GM10266 (cell line): ENCODE measurements around the gene ATOH1.

Source experiments
- DNase-seq: peaks from one replicate; pipeline ENCODE4 v3.0.0; 2012; ENCODE audit errors: extremely low spot score
- CTCF ChIP-seq: IDR thresholded peaks from 2 replicates; pipeline ENCODE4 v1.5.1; 2012; ENCODE audit warnings: mild to moderate bottlenecking, low read depth; ENCODE audit not compliant: control insufficient read depth, insufficient read depth; ENCODE audit errors: missing control alignments

The ATOH1 gene

GRCh38 chr4:93839704-93840103 lies 11.2 kb downstream of the ATOH1 start:
- TF ChIP-seq CTCF: no peak
- DNase-seq: no peak

- TF ChIP-seq CTCF: no peak
- no peak for DNase-seq
These were observed 13.3 kb downstream of the ATOH1 start for GRCh38 chr4:93841803-93842345.

GRCh38 chr4:93842601-93843252 lies 14.2 kb downstream of the ATOH1 start:
- DNase-seq: no peak

GRCh38 chr4:93843772-93844171 lies 15.2 kb downstream of the ATOH1 start:
- no peak for TF ChIP-seq CTCF
- no peak for DNase-seq

More at GRCh38 chr4:93842601-93843252, 14.2 kb downstream of the ATOH1 start:
- TF ChIP-seq CTCF: no peak

GRCh38 chr4:93852680-93853079 lies 24.1 kb downstream of the ATOH1 start:
- DNase-seq: no peak
- no peak for TF ChIP-seq CTCF

DNA sequence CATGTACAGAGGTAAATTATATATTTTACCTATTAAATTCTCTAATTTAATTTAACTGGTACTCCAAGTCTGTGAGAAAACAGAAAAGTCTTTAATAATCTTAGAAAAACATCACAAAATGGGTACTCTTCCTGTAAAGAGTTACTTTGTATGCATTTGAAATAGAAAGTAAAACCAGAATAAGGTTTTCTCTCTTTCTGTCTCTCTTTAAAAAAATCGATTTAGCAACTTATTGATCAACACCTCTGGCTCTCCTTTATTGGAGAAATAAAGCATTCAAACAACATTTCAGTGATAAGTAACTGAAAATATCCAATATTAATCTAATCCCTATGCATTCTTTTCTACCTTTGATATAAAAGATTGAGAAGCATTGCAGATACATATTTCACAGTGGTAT lies 27.4 kb downstream of the ATOH1 start:
- DNase-seq: no peak
- TF ChIP-seq CTCF: no peak

DNA sequence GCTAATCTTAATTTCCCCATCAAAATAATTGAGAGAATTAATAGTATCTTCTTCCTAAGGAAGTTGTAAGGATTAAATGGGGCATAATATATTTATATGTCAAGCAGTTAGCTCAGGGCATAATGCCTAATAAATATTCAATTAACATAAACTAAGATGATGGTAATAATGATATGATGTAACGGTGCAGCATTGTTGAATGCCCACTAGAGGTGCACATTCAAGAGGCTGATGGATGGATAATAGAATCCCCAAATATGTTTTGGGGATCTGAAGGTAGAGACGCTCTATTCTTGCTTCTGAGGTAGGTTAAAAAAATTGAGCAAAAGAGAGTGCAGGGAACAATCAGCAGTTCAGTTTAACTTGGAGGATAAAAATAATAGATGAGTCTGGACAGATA lies 37.1 kb downstream of the ATOH1 start:
- DNase-seq: no peak
- no peak for TF ChIP-seq CTCF
